IPS-NIHi11 (cell line): Measurements from ENCODE around the gene PPIE.
"Not testable (repeated sequence)": the region's sequence is repeated elsewhere in the genome, so short reads cannot be mapped to it uniquely, and the experiment has no call there.

Source experiments
- DNase-seq: peaks from one replicate; pipeline ENCODE4 v3.0.0; 2012; ENCODE audit warnings: mixed read lengths, low spot score

PPIE gene

GRCh38 chr1:39777896-39778295 is 39.2 kb downstream of the PPIE start:
- not testable (repeated sequence) for DNase-seq

- not testable (repeated sequence) for DNase-seq
These were observed 39.9 kb downstream of the PPIE start for GRCh38 chr1:39778463-39779099.

GRCh38 chr1:39779137-39779536 is 40.5 kb downstream of the PPIE start:
- no peak for DNase-seq

GRCh38 chr1:39779821-39780220 is 41.1 kb downstream of the PPIE start:
- DNase-seq, result no peak

- no peak for DNase-seq
These were observed 42.6 kb downstream of the PPIE start for GRCh38 chr1:39781349-39781715.

GRCh38 chr1:39782103-39782502 is 43.4 kb downstream of the PPIE start:
- no peak for DNase-seq

- not testable (repeated sequence) for DNase-seq
These were observed 44.0 kb downstream of the PPIE start for GRCh38 chr1:39782685-39783084.

GRCh38 chr1:39786303-39787107 is 47.8 kb downstream of the PPIE start:
- DNase-seq, result not testable (repeated sequence)

- DNase-seq, result not testable (repeated sequence)
These were observed 48.4 kb downstream of the PPIE start for GRCh38 chr1:39787108-39787375.

- DNase-seq, result no peak
These were observed 48.8 kb downstream of the PPIE start for GRCh38 chr1:39787468-39787867.

GRCh38 chr1:39787964-39788363 is 49.3 kb downstream of the PPIE start:
- DNase-seq, result not testable (repeated sequence)

GRCh38 chr1:39788426-39788757 is 49.7 kb downstream of the PPIE start:
- DNase-seq, result no peak

GRCh38 chr1:39788758-39789570 is 50.3 kb downstream of the PPIE start, which contains the start of gene BMP8B:
Gene BMP8B, minus strand, starts transcription at chr1:39788865. Its CDS starts 380 bp downstream, at chr1:39788485.
- peak; percentile 84 for DNase-seq

- no peak for DNase-seq
These were observed 51.0 kb downstream of the PPIE start for GRCh38 chr1:39789571-39790110.

- DNase-seq, result no peak
These were observed 53.2 kb downstream of the PPIE start for GRCh38 chr1:39791838-39792237.

GRCh38 chr1:39795651-39796050 is 57.0 kb downstream of the PPIE start:
- DNase-seq, result no peak

- DNase-seq, result peak; percentile 54
These were observed 60.4 kb downstream of the PPIE start for GRCh38 chr1:39798859-39799769.

- DNase-seq, result peak; percentile 88
These were observed 61.2 kb downstream of the PPIE start for GRCh38 chr1:39799770-39800470.

- no peak for DNase-seq
These were observed 61.8 kb downstream of the PPIE start for GRCh38 chr1:39800471-39800835.

GRCh38 chr1:39802496-39803260 is 64.0 kb downstream of the PPIE start:
- DNase-seq, result no peak
